K562 (cell line): Measurements from ENCODE around the gene FILIP1L. TPM values are rescaled to one million over a fixed set of nuclear protein-coding genes. Genes with fewer than 3 reads are reported as not detected.

Experiments
- ATAC-seq: fragments of 200-7000 bp; cut with Tn5 transposase; 3 replicates; pipeline ENCODE4 v1.9.1; 2020; ENCODE audit warnings: moderate library complexity
- BruUV-seq: library from RNA; stranded (reverse); fragments of 400-500 nt; replicated peaks from 2 replicates; lab custom pipeline; 2021; lab: Mats Ljungman, UMichigan
- CTCF ChIA-PET: fragments of 300-600 bp; formaldehyde crosslinking; extraction: SDS; loops from one replicate; lab custom pipeline; 2021; ENCODE audit warnings: low intra/inter-chr PET ratio; lab: Yijun Ruan, JAX
- POLR2A ChIA-PET: fragments of 300-600, 350-650 bp; sonication (Branson Sonifier 250); formaldehyde crosslinking; extraction: SDS; loops from one replicate; lab custom pipeline; 2021; ENCODE audit warnings: antibody characterized with exemption, inconsistent platforms; lab: Yijun Ruan, JAX
- DNase-seq, 4 experiments: peaks; one replicate each; pipeline versions ENCODE4 v3.0.0 to v3.0.0-alpha.2; 2011 to 2018; ENCODE audit warnings: low spot score in 3 of 4, mixed read lengths in 3 of 4; ENCODE audit errors: extremely low read depth in 1 of 4
- FAIRE-seq: peaks from 2 replicates; lab custom pipeline; 2011; peaks lifted over from hg19 to GRCh38; lab: Jason Lieb, UNC
- H2AFZ ChIP-seq: 2 replicates; pipeline ENCODE4 v1.6.0; 2011; ENCODE audit warnings: low read depth, low read length, control low read depth, inconsistent platforms
- H3K27ac ChIP-seq: fragments of 200-600 bp; 3 replicates; pipeline ENCODE4 v1.8.0; 2011; ENCODE audit warnings: low read depth, mild to moderate bottlenecking, control low read depth, inconsistent platforms, low read length, moderate library complexity, mixed read lengths; ENCODE audit errors: extremely low read depth
- H3K27me3 ChIP-seq, 2 experiments: fragments of 300-600 bp in 1 of 2; 2 replicates in 1 of 2; 3 replicates in 1 of 2; pipeline versions ENCODE4 v1.6.0 to v1.8.0; 2011; ENCODE audit warnings: inconsistent platforms in 2 of 2, low read length in 2 of 2, mild to moderate bottlenecking in 1 of 2, mixed read lengths in 1 of 2, moderate library complexity in 1 of 2; ENCODE audit not compliant: control insufficient read depth in 2 of 2, insufficient read depth in 2 of 2
- H3K36me3 ChIP-seq: fragments of 300-600 bp; 3 replicates; pipeline ENCODE4 v1.8.0; 2011; ENCODE audit warnings: mild to moderate bottlenecking, low read length, inconsistent platforms; ENCODE audit not compliant: control insufficient read depth, insufficient read depth
- H3K4me1 ChIP-seq, 2 experiments: fragments of 200-600 bp in 1 of 2; replicated peaks in 1 of 2; 2 replicates in 1 of 2; 3 replicates in 1 of 2; pipeline versions ENCODE4 v1.5.1 to v1.8.0; 2011; ENCODE audit warnings: inconsistent platforms in 2 of 2, low read length in 2 of 2, mild to moderate bottlenecking in 1 of 2, mixed read lengths in 1 of 2, moderate library complexity in 1 of 2; ENCODE audit not compliant: control insufficient read depth in 2 of 2, insufficient read depth in 2 of 2
- H3K4me2 ChIP-seq: 2 replicates; pipeline ENCODE4 v1.6.1; 2011; ENCODE audit warnings: low read length, control low read depth, inconsistent platforms, mixed read lengths; ENCODE audit not compliant: insufficient read depth
- H3K4me3 ChIP-seq: fragments of 200-600 bp; sonication (generic), shearing (Covaris generic); 2 replicates; pipeline ENCODE4 v1.5.1; 2016; ENCODE audit warnings: control low read depth, inconsistent platforms
- H3K79me2 ChIP-seq: fragments of 200-600 bp; 3 replicates; pipeline ENCODE4 v1.8.0; 2011; ENCODE audit warnings: low read length, inconsistent platforms; ENCODE audit not compliant: control insufficient read depth, insufficient read depth
- H3K9ac ChIP-seq, 2 experiments: 2 replicates each; pipeline versions ENCODE4 v1.6.0 to v1.6.1; 2011; ENCODE audit warnings: low read depth in 2 of 2, low read length in 2 of 2, control low read depth in 1 of 2, inconsistent platforms in 1 of 2, mild to moderate bottlenecking in 1 of 2, mixed read lengths in 1 of 2; ENCODE audit not compliant: insufficient read depth in 1 of 2
- H3K9me1 ChIP-seq: one replicate; pipeline ENCODE4 v1.6.0; 2011; ENCODE audit warnings: inconsistent platforms, mild to moderate bottlenecking, low read length, moderate library complexity; ENCODE audit not compliant: control insufficient read depth, insufficient read depth
- H3K9me3 ChIP-seq: replicated peaks from 2 replicates; pipeline ENCODE4 v1.5.1; 2011; ENCODE audit warnings: low read depth, low read length, inconsistent platforms; ENCODE audit not compliant: control insufficient read depth, insufficient read depth
- H4K20me1 ChIP-seq: replicated peaks from 2 replicates; pipeline ENCODE4 v1.6.1; 2011; ENCODE audit warnings: low read length, inconsistent platforms, mixed read lengths; ENCODE audit not compliant: control insufficient read depth, insufficient read depth
- CTBP1 ChIP-seq: fragments of 450-650 bp; IDR thresholded peaks from 2 replicates; pipeline ENCODE4 v1.6.1; 2016; ENCODE audit warnings: borderline replicate concordance
- HEY1 ChIP-seq: fragments of 250-450 bp; sonication (Bioruptor Pico); IDR thresholded peaks from 2 replicates; pipeline ENCODE4 v1.5.0; 2020; ENCODE audit warnings: mild to moderate bottlenecking, moderate library complexity, borderline replicate concordance
- LCOR ChIP-seq: sonication (generic); formaldehyde crosslinking; IDR thresholded peaks from 2 replicates; pipeline ENCODE4 v1.8.0; 2022; ENCODE audit warnings: mild to moderate bottlenecking, missing genetic modification reagents
- MEF2D ChIP-seq: conservative IDR thresholded peaks from 2 replicates; pipeline ENCODE4 v1.6.1; 2016; ENCODE audit warnings: low read depth, missing genetic modification characterization, missing compliant biosample characterization
- POLR2A ChIP-seq: fragments of 450-650 bp; conservative IDR thresholded peaks from 2 replicates; pipeline ENCODE4 v1.6.1; 2016
- ZFP1 ChIP-seq: fragments of 450-650 bp; formaldehyde crosslinking; IDR thresholded peaks from 2 replicates; pipeline ENCODE4 v1.4.0; 2020; ENCODE audit warnings: mild to moderate bottlenecking, mixed read lengths
- ZFPM2 ChIP-seq: fragments of 250-450 bp; sonication (Bioruptor Pico); IDR thresholded peaks from 2 replicates; pipeline ENCODE4 v1.5.1; 2022; ENCODE audit warnings: mild to moderate bottlenecking
- ZNF311 ChIP-seq: fragments of 250-450 bp; sonication (Bioruptor Pico); IDR thresholded peaks from 2 replicates; pipeline ENCODE4 v1.4.0; 2020; ENCODE audit warnings: mild to moderate bottlenecking, moderate library complexity
- WGBS: fragments of 100-300 bp; shearing (Covaris generic); methylation state at CpG from one replicate; pipeline ENCODE4 v1.1.6; 2016; ENCODE audit warnings: low coverage, mixed read lengths; ENCODE audit not compliant: insufficient coverage; ENCODE audit errors: missing lambda C conversion rate; 5-methylcytosine and 5-hydroxymethylcytosine counted together
- in situ Hi-C: fragments of 300-500 bp; cut with MboI; formaldehyde crosslinking; loops from 4 replicates; pipeline ENCODE4 v1.15.0; 2018; ENCODE audit warnings: inconsistent platforms, mixed read lengths
- intact Hi-C: fragments of 100-400 bp; cut with micrococcal nuclease; formaldehyde crosslinking; loops from 2 replicates; pipeline ENCODE4 v1.14.2; 2022
- polyA plus RNA-seq, 8 experiments: library from polyadenylated mRNA; depleted of rRNA in 4 of 8; stranded (reverse) in 5 of 8; unstranded in 3 of 8; fragments of >200 nt; fragmentation: Nextera tagmentation in 2 of 8; fragmentation: Illumina TruSeq in 1 of 8; extraction: Ambion mirVana in 2 of 8; extraction: Trizol in 1 of 8; gene quantifications; 2 replicates each; pipeline versions ENCODE4 v1.2.1 to v1.2.3, GENCODE V29; 2011 to 2014; ENCODE audit warnings: inconsistent platforms in 1 of 8, missing spikeins in 1 of 8
- total RNA-seq, 7 experiments: library from RNA; depleted of rRNA in 6 of 7; stranded (reverse); fragments of >200 nt in 6 of 7; fragmentation: Illumina TruSeq in 2 of 7; extraction: Trizol in 2 of 7; gene quantifications; 2 replicates each; pipeline versions ENCODE4 v1.2.1 to v1.2.3, GENCODE V29; 2011 to 2021; ENCODE audit warnings: low replicate concordance in 1 of 7

FILIP1L gene
- total and polyA plus RNA-seq, 9 of the 15 experiments (the other 6 are each of a cell fraction or from before 2014, with no cell fraction given), result 0.50 to 2.1 (median 1.1) TPM

DNA sequence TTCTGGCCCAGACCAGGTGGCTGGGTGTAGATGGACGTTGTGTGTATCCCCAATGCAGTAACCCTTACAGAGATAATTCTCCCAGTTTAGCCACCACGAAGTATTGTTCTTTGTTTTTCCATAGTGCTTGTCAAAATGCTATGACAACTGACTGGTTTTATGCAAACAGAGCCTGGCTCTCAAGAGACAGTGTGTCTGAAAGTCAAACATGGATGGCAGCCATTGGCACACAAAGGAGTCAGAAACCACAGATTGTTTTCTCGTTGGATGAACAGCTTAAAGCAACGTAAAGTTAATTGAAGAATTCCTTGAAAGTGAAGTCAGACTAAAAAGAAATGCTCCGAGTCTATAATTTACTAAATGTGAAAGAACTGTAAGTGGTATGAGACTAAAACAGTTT, 91.2 kb downstream of the FILIP1L start:
- in situ Hi-C loops, result no loop called here
- no peak overlapping the region for H3K9ac ChIP-seq
- H3K36me3 ChIP-seq, result no peaks in the 10 kb centered on the region
- no peaks in the 10 kb centered on the region for H3K79me2 ChIP-seq
- no peak for FAIRE-seq
- H3K27me3 ChIP-seq, result no peaks in the 10 kb centered on the region
- H3K4me1 ChIP-seq, result peaks cover 0 to 7% of the 10 kb centered on the region in 2 experiments; a peak in 1 of 5 replicates
- TF ChIP-seq LCOR (CRISPR knock-in tag), result no peak
- TF ChIP-seq CTBP1, result no peak
- TF ChIP-seq MEF2D (tag), result no peak
- no peak for TF ChIP-seq POLR2A
- TF ChIP-seq, all 486 proteins: peak for 0
- no peaks in the 10 kb centered on the region for H4K20me1 ChIP-seq
- CTCF ChIA-PET, result no interaction called here
- no TSS peak for BruUV-seq
- intact Hi-C loops, result no loop called here
- H3K27ac ChIP-seq, result no peak overlapping the region
- POLR2A ChIA-PET, result no interaction called here
- no peak for DNase-seq
- WGBS, result 59% methylated on average over 5 of the region's 5 CpGs
- no peak for ATAC-seq
- no peak overlapping the region for H3K4me2 ChIP-seq
- H3K9me3 ChIP-seq, result no peaks in the 10 kb centered on the region
- no peak overlapping the region for H3K4me3 ChIP-seq
- no peaks in the 10 kb centered on the region for H3K9me1 ChIP-seq
- H2AFZ ChIP-seq, result no peak overlapping the region

DNA sequence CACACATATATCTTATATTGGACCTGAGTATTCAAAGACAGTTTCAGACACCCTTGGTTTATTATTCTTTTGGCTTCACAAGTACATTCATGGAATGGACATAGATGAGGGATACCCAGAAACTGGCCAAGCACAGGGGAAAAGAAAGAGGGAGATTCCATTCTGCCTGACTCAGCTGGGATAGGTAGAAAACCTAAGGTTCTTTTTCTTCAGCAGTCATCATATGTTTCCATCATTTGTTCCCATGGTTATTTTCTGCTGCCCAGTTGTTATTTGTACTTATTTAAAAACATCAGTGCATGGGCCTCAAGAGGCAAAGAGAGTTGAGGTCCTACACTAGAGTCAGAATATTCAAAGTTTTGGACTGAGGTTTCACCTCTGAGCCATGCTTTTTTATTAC, 91.8 kb downstream of the FILIP1L start:
- no peak overlapping the region for H3K9ac ChIP-seq
- ATAC-seq, result no peak
- no peaks in the 10 kb centered on the region for H3K27me3 ChIP-seq
- no peak for DNase-seq
- no peaks in the 10 kb centered on the region for H3K36me3 ChIP-seq
- no peak for FAIRE-seq
- H3K27ac ChIP-seq, result no peak overlapping the region
- ChIA-PET POLR2A (interaction anchor here (0.7 kb wide), 1 partner anchor 154 kb away, joined by 3 read pairs; no protein-coding TSS in a partner anchor), CTCF (interaction anchor here (0.7 kb wide), 1 partner anchor 52 kb away, joined by 3 read pairs; no protein-coding TSS in a partner anchor)
- H3K4me1 ChIP-seq, result peaks cover 0 to 2% of the 10 kb centered on the region in 2 experiments; a peak in 1 of 5 replicates
- H3K79me2 ChIP-seq, result no peaks in the 10 kb centered on the region
- intact Hi-C loops (no loop called here), in situ Hi-C loops (no loop called here)
- TF ChIP-seq ZNF311 (CRISPR knock-in tag) (no peak), ZFPM2 (no peak), HEY1 (CRISPR knock-in tag) (no peak), ZFP1 (no peak)
- BruUV-seq, result no TSS peak
- no peak overlapping the region for H3K4me3 ChIP-seq
- no peak overlapping the region for H3K4me2 ChIP-seq
- H4K20me1 ChIP-seq, result no peaks in the 10 kb centered on the region
- H3K9me1 ChIP-seq, result no peaks in the 10 kb centered on the region
- H2AFZ ChIP-seq, result no peak overlapping the region
- H3K9me3 ChIP-seq, result no peaks in the 10 kb centered on the region
